T-helper 2 cell treated with Interferon-gamma antibody and Interleukin-4, amounts not matched to agents 5 μg/mL and 100 μg/mL, for 36 hours (primary cell): ENCODE measurements around the gene TMEM86A.

ENCODE experiments used
- DNase-seq: peaks from one replicate; pipeline ENCODE4 v3.0.0; 2021; ENCODE audit warnings: low spot score
- H3K27ac Mint-ChIP-seq: one replicate; pipeline ENCODE4 v1.8.0; 2021; ENCODE audit warnings: mild to moderate bottlenecking, mixed read lengths
- H3K27me3 Mint-ChIP-seq: one replicate; pipeline ENCODE4 v1.8.0; 2021; ENCODE audit warnings: low read depth, mixed read lengths
- H3K36me3 Mint-ChIP-seq: one replicate; pipeline ENCODE4 v1.8.0; 2021; ENCODE audit warnings: low read depth, mixed read lengths
- H3K4me1 Mint-ChIP-seq: one replicate; pipeline ENCODE4 v1.8.0; 2021; ENCODE audit warnings: low read depth, mixed read lengths
- H3K4me3 Mint-ChIP-seq: one replicate; pipeline ENCODE4 v1.8.0; 2022; ENCODE audit warnings: mild to moderate bottlenecking, moderate library complexity, mixed read lengths
- H3K9me3 Mint-ChIP-seq: one replicate; pipeline ENCODE4 v1.8.0; 2021; ENCODE audit warnings: mixed read lengths

Gene TMEM86A

GRCh38 chr11:18743900-18744514, 45.4 kb downstream of the TMEM86A start:
- Mint-ChIP-seq H3K4me3 (no peak overlapping the region), H3K27me3 (peaks cover under 1% of the 10 kb centered on the region), H3K9me3 (no peaks in the 10 kb centered on the region), H3K27ac (no peak overlapping the region), H3K4me1 (no peaks in the 10 kb centered on the region), H3K36me3 (no peaks in the 10 kb centered on the region)
- DNase-seq: no peak

- Mint-ChIP-seq H3K27me3 (no peaks in the 10 kb centered on the region), H3K36me3 (no peaks in the 10 kb centered on the region), H3K4me1 (no peaks in the 10 kb centered on the region), H3K27ac (no peak overlapping the region), H3K4me3 (no peak overlapping the region), H3K9me3 (no peaks in the 10 kb centered on the region)
- no peak for DNase-seq
Measured at GRCh38 chr11:18745251-18745650, 46.7 kb downstream of the TMEM86A start.

- H3K36me3 Mint-ChIP-seq: no peaks in the 10 kb centered on the region
- DNase-seq: no peak
- H3K4me3 Mint-ChIP-seq: no peak overlapping the region
- peaks cover 6% of the 10 kb centered on the region for H3K27me3 Mint-ChIP-seq
- no peaks in the 10 kb centered on the region for H3K9me3 Mint-ChIP-seq
- H3K4me1 Mint-ChIP-seq: no peaks in the 10 kb centered on the region
- no peak overlapping the region for H3K27ac Mint-ChIP-seq
Measured at GRCh38 chr11:18748766-18749365, 50.3 kb downstream of the TMEM86A start.

GRCh38 chr11:18749681-18750319, 51.2 kb downstream of the TMEM86A start:
- Mint-ChIP-seq H3K9me3 (no peaks in the 10 kb centered on the region), H3K4me3 (no peak overlapping the region), H3K27me3 (peaks cover 6% of the 10 kb centered on the region), H3K27ac (no peak overlapping the region), H3K4me1 (no peaks in the 10 kb centered on the region), H3K36me3 (no peaks in the 10 kb centered on the region)
- DNase-seq: no peak

GRCh38 chr11:18750944-18751343, 52.4 kb downstream of the TMEM86A start:
- Mint-ChIP-seq H3K4me1 (no peaks in the 10 kb centered on the region), H3K27ac (no peak overlapping the region), H3K27me3 (peaks cover 6% of the 10 kb centered on the region), H3K36me3 (no peaks in the 10 kb centered on the region), H3K9me3 (no peaks in the 10 kb centered on the region), H3K4me3 (no peak overlapping the region)
- no peak for DNase-seq

- H3K9me3 Mint-ChIP-seq: no peaks in the 10 kb centered on the region
- no peaks in the 10 kb centered on the region for H3K36me3 Mint-ChIP-seq
- peaks cover 12% of the 10 kb centered on the region for H3K27me3 Mint-ChIP-seq
- H3K4me3 Mint-ChIP-seq: no peak overlapping the region
- no peak for DNase-seq
- H3K27ac Mint-ChIP-seq: no peak overlapping the region
- H3K4me1 Mint-ChIP-seq: no peaks in the 10 kb centered on the region
Measured at GRCh38 chr11:18752502-18752901, 53.9 kb downstream of the TMEM86A start.

- H3K4me3 Mint-ChIP-seq: no peak overlapping the region
- peaks cover 14% of the 10 kb centered on the region for H3K27me3 Mint-ChIP-seq
- H3K27ac Mint-ChIP-seq: no peak overlapping the region
- H3K9me3 Mint-ChIP-seq: no peaks in the 10 kb centered on the region
- H3K36me3 Mint-ChIP-seq: no peaks in the 10 kb centered on the region
- H3K4me1 Mint-ChIP-seq: no peaks in the 10 kb centered on the region
- DNase-seq: no peak
Measured at GRCh38 chr11:18754308-18754707, 55.7 kb downstream of the TMEM86A start.
